Vagina (tissue), 2 donors: Measurements from ENCODE around the gene EFEMP1. TPM values are rescaled to one million over a fixed set of nuclear protein-coding genes. Genes with fewer than 3 reads are reported as not detected.
"Not testable (repeated sequence)": the region's sequence is repeated elsewhere in the genome, so short reads cannot be mapped to it uniquely, and the experiment has no call there.

Experiments
- DNase-seq, 2 donors: peaks; one replicate each; pipeline ENCODE4 v3.0.0-alpha.2; 2017; ENCODE audit errors: extremely low spot score in 2 of 2
- H3K27ac ChIP-seq: fragments of 200-600 bp; sonication (generic); one replicate; pipeline ENCODE4 v1.5.1; 2019
- H3K27me3 ChIP-seq: fragments of 200-600 bp; sonication (generic); one replicate; pipeline ENCODE4 v1.5.1; 2019
- H3K36me3 ChIP-seq, 2 donors: fragments of 200-600 bp; sonication (generic); one replicate each; pipeline ENCODE4 v1.5.1; 2017 to 2019
- H3K4me1 ChIP-seq: fragments of 200-600 bp; sonication (generic); one replicate; pipeline ENCODE4 v1.5.1; 2019
- H3K4me3 ChIP-seq, 2 donors: fragments of 200-600 bp; sonication (generic); 1 replicate in 1 of 2; 2 replicates in 1 of 2; pipeline ENCODE4 v1.5.1; 2016 to 2019
- H3K9me3 ChIP-seq: fragments of 200-600 bp; sonication (generic); one replicate; pipeline ENCODE4 v1.5.1; 2019
- POLR2A ChIP-seq, 2 donors: fragments of 450-650 bp; IDR thresholded peaks; one replicate each; pipeline ENCODE4 v1.6.1; 2017; ENCODE audit warnings: antibody characterized with exemption in 2 of 2, mild to moderate bottlenecking in 2 of 2, moderate library complexity in 2 of 2
- POLR2AphosphoS5 ChIP-seq, 2 donors: sonication (generic); formaldehyde crosslinking; IDR thresholded peaks; one replicate each; pipeline ENCODE4 v1.9.0; 2017; ENCODE audit warnings: antibody characterized with exemption in 2 of 2, mild to moderate bottlenecking in 2 of 2, low read depth in 1 of 2; ENCODE audit not compliant: insufficient read depth in 1 of 2
- intact Hi-C: fragments of 100-400 bp; cut with DNase I; formaldehyde crosslinking; loops from one replicate; pipeline ENCODE4 v1.15.1; 2023
- total RNA-seq: library from RNA; depleted of rRNA; stranded (reverse); fragments of >200 nt; gene quantifications from one replicate; pipeline ENCODE4 v1.2.3, GENCODE V29; 2016
- TF ChIP-seq, protein P1 (sequence below), 3 experiments: fragments of 450-650 bp in 2 of 3; fragments of 200-600 bp in 1 of 3; sonication (generic) in 1 of 3; IDR thresholded peaks; one replicate each; pipeline ENCODE4 v1.5.1; 2017 to 2019; ENCODE audit warnings: antibody characterized with exemption in 3 of 3, mild to moderate bottlenecking in 2 of 3, moderate library complexity in 2 of 3

Gene EFEMP1
- total RNA-seq, 1 donor from 2014 or later: 235 TPM

DNA sequence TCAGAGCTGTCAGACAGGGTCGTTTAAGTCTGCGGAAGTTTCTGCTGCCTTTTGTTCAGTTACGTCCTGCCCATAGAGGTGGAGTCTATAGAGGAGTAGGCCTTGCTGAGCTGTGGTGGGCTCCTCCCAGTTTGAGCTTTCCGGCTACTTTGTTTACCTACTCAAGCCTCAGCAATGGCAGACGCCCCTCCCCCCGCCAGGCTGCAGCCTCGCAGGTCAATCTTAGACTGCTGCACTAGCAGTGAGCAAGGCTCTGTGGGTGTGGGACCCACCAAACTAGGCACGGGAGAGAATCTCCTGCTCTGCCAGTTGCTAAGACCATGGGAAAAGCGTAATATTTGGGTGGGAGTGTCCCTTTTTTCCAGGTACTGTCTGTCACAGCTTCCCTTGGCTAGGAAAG is 86.5 kb downstream of the EFEMP1 start:
- intact Hi-C loops: no loop called here
- Histone ChIP-seq H3K27me3 (no peaks in the 10 kb centered on the region), H3K27ac (no peak overlapping the region), H3K4me3 (no peak overlapping the region), H3K9me3 (no peaks in the 10 kb centered on the region), H3K36me3 (no peaks in the 10 kb centered on the region), H3K4me1 (peaks cover 2% of the 10 kb centered on the region)
- DNase-seq: no peak
- TF ChIP-seq POLR2A (IDR thresholded peaks at IDR 0.05) (no peak), POLR2AphosphoS5 (IDR thresholded peaks at IDR 0.05; ENCODE audit: insufficient read depth in 1 of 2, low read depth in 1 of 2) (no peak)
- TF ChIP-seq, protein P1, sequence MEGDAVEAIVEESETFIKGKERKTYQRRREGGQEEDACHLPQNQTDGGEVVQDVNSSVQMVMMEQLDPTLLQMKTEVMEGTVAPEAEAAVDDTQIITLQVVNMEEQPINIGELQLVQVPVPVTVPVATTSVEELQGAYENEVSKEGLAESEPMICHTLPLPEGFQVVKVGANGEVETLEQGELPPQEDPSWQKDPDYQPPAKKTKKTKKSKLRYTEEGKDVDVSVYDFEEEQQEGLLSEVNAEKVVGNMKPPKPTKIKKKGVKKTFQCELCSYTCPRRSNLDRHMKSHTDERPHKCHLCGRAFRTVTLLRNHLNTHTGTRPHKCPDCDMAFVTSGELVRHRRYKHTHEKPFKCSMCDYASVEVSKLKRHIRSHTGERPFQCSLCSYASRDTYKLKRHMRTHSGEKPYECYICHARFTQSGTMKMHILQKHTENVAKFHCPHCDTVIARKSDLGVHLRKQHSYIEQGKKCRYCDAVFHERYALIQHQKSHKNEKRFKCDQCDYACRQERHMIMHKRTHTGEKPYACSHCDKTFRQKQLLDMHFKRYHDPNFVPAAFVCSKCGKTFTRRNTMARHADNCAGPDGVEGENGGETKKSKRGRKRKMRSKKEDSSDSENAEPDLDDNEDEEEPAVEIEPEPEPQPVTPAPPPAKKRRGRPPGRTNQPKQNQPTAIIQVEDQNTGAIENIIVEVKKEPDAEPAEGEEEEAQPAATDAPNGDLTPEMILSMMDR (IDR thresholded peaks at IDR 0.05): no peak

DNA sequence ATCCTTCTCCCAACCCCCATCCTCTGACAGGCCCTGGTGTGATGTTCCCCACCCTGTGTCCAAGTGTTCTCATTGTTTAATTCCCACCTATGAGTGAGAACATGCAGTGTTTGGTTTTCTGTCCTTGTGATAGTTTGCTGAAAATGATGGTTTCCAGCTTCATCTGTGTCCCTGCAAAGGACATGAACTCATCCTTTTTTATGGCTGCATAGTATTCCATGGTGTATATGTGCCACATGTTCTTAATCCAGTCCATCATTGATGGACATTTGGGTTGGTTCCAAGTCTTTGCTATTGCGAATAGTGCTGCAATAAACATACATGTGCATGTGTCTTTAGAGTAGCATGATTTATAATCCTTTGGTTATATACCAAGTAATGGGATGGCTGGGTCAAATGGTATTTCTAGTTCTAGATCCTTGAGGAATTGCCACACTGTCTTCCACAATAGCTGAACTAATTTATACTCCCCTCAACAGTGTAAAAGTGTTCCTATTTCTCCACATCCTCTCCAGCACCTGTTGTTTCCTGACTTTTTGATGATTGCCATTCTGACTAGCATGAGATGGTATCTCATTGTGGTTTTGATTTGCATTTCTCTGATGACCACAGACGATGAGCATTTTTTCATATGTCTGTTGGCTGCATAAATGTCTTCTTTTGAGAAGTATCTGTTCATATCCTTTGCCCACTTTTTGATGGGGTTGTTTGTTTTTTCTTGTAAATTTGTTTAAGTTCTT is 91.7 kb downstream of the EFEMP1 start:
- H3K36me3 ChIP-seq, H3K4me3 ChIP-seq, H3K9me3 ChIP-seq, H3K27me3 ChIP-seq, intact Hi-C loops, H3K27ac ChIP-seq, H3K4me1 ChIP-seq, DNase-seq: not testable (repeated sequence)

DNA sequence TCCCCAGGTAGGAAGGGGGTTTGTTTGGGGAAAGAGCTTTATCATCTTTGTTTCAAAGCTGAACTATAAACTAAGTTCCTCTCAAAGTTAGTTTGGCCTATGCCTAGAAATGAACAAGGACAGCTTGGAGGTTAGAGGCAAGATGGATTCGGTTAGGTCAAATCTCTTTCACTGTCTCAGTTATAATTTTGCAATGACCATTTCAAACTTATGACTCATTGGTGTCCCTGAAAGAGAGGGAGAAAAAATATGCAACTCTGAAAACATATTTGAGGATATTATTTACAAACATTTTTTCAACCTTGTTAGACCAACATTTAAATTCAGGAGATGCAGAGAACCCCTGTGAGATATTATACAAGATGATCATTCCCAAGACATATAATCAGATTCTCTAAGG is 95.7 kb downstream of the EFEMP1 start:
- DNase-seq: no peak
- no peaks in the 10 kb centered on the region for H3K9me3 ChIP-seq
- H3K27ac ChIP-seq: no peak overlapping the region
- intact Hi-C loops: no loop called here
- no peak overlapping the region for H3K4me3 ChIP-seq
- no peaks in the 10 kb centered on the region for H3K27me3 ChIP-seq
- TF ChIP-seq, protein P1 (IDR thresholded peaks at IDR 0.05): no peak
- TF ChIP-seq POLR2AphosphoS5 (IDR thresholded peaks at IDR 0.05; ENCODE audit: insufficient read depth in 1 of 2, low read depth in 1 of 2) (no peak), POLR2A (IDR thresholded peaks at IDR 0.05) (no peak)
- no peaks in the 10 kb centered on the region for H3K4me1 ChIP-seq
- H3K36me3 ChIP-seq: no peaks in the 10 kb centered on the region

- intact Hi-C loops, H3K4me3 ChIP-seq: not testable (repeated sequence)
Measured at GRCh38 chr2:55827428-55827827, 96.2 kb downstream of the EFEMP1 start.

GRCh38 chr2:55826246-55826645 is 97.3 kb downstream of the EFEMP1 start:
- no peaks in the 10 kb centered on the region for H3K4me1 ChIP-seq
- intact Hi-C loops: no loop called here
- no peak for TF ChIP-seq POLR2A (IDR thresholded peaks at IDR 0.05)
- no peak for TF ChIP-seq POLR2AphosphoS5 (IDR thresholded peaks at IDR 0.05; ENCODE audit: insufficient read depth in 1 of 2, low read depth in 1 of 2)
- TF ChIP-seq, protein P1 (IDR thresholded peaks at IDR 0.05): no peak

More at GRCh38 chr2:55827428-55827827, 96.2 kb downstream of the EFEMP1 start:
- H3K27ac ChIP-seq, H3K4me1 ChIP-seq, DNase-seq, H3K27me3 ChIP-seq, H3K36me3 ChIP-seq, H3K9me3 ChIP-seq: not testable (repeated sequence)

GRCh38 chr2:55824551-55825096 is 99.0 kb downstream of the EFEMP1 start:
- Histone ChIP-seq H3K27me3 (no peaks in the 10 kb centered on the region), H3K9me3 (no peaks in the 10 kb centered on the region), H3K4me3 (no peak overlapping the region), H3K36me3 (no peaks in the 10 kb centered on the region), H3K4me1 (no peaks in the 10 kb centered on the region), H3K27ac (no peak overlapping the region)
- no peak for DNase-seq
- TF ChIP-seq, protein P1 (IDR thresholded peaks at IDR 0.05): no peak
- TF ChIP-seq POLR2A (IDR thresholded peaks at IDR 0.05) (no peak), POLR2AphosphoS5 (IDR thresholded peaks at IDR 0.05; ENCODE audit: insufficient read depth in 1 of 2, low read depth in 1 of 2) (no peak)
- intact Hi-C loops: no loop called here

More at GRCh38 chr2:55826246-55826645, 97.3 kb downstream of the EFEMP1 start:
- Histone ChIP-seq H3K27ac (no peak overlapping the region), H3K9me3 (no peaks in the 10 kb centered on the region), H3K27me3 (no peaks in the 10 kb centered on the region), H3K4me3 (no peak overlapping the region), H3K36me3 (no peaks in the 10 kb centered on the region)
- peak in 1 of 2 donors; percentile 83 for DNase-seq
